Superior temporal gyrus (tissue), 1 donor: ENCODE measurements around the gene SYNJ2.
"Not testable (repeated sequence)": the region's sequence is repeated elsewhere in the genome, so short reads cannot be mapped to it uniquely, and the experiment has no call there.

Experiments
- DNase-seq: peaks from one replicate; pipeline ENCODE4 v3.0.0-alpha.2; 2016; ENCODE audit errors: extremely low spot score

Gene SYNJ2, protein sequence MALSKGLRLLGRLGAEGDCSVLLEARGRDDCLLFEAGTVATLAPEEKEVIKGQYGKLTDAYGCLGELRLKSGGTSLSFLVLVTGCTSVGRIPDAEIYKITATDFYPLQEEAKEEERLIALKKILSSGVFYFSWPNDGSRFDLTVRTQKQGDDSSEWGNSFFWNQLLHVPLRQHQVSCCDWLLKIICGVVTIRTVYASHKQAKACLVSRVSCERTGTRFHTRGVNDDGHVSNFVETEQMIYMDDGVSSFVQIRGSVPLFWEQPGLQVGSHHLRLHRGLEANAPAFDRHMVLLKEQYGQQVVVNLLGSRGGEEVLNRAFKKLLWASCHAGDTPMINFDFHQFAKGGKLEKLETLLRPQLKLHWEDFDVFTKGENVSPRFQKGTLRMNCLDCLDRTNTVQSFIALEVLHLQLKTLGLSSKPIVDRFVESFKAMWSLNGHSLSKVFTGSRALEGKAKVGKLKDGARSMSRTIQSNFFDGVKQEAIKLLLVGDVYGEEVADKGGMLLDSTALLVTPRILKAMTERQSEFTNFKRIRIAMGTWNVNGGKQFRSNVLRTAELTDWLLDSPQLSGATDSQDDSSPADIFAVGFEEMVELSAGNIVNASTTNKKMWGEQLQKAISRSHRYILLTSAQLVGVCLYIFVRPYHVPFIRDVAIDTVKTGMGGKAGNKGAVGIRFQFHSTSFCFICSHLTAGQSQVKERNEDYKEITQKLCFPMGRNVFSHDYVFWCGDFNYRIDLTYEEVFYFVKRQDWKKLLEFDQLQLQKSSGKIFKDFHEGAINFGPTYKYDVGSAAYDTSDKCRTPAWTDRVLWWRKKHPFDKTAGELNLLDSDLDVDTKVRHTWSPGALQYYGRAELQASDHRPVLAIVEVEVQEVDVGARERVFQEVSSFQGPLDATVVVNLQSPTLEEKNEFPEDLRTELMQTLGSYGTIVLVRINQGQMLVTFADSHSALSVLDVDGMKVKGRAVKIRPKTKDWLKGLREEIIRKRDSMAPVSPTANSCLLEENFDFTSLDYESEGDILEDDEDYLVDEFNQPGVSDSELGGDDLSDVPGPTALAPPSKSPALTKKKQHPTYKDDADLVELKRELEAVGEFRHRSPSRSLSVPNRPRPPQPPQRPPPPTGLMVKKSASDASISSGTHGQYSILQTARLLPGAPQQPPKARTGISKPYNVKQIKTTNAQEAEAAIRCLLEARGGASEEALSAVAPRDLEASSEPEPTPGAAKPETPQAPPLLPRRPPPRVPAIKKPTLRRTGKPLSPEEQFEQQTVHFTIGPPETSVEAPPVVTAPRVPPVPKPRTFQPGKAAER (N-terminal part only)

DNA sequence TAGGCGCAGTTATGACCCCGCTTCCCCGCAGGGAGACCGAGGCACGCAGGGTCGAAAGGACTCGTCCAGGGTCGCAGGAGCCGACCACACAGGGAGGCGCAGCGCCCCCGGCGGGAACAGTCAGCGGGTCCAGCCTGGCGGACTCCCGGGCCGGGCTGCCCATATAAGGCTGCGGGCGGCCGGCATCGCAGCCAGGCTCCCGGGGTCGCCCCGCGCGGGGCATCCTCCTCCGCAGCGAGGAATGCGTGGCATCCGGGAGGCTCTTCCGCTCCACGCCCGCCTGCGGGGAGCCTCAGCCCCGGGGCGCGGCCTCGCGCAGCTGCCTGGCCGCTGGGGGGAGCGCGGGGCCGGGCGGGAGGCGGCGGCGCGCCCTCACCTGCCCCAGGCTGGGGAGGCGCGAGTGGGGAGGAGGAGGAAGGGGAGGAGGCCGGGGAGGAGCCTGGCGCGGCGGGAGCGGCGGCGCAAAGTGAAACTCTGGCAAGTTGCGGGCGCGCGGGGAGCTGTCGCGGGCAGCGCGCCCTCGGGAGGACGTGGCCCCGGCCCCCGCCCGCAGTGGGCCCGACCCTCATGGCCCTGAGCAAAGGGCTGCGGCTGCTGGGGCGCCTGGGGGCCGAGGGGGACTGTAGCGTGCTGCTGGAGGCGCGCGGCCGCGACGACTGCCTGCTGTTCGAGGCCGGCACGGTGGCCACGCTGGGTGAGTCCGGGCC, at the start of gene SYNJ2:
SYNJ2 (plus strand) TSS at position 469 of the 707 bp plus-strand sequence; CDS start at position 568, 99 bp downstream.
- peak; percentile 51 for DNase-seq

DNA sequence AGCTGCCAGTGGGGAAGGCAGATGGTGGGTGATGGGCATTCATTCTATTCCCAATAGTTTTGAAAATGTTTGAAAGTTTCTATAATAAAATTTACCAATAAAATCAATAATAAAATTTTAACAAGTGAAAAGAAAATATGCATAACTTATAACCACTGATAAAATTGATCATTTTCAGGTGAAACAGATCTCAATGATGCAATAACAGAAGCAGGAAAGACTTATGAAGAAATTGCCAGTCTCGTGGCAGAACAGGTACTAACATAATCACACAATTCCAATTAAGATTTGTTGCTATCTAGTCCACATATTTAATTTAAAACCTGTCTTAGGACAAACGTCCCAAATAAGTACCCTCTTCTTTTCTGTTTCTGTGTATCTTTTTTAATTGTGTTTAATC, 45.9 kb upstream of the SYNJ2 start:
- no peak for DNase-seq

DNA sequence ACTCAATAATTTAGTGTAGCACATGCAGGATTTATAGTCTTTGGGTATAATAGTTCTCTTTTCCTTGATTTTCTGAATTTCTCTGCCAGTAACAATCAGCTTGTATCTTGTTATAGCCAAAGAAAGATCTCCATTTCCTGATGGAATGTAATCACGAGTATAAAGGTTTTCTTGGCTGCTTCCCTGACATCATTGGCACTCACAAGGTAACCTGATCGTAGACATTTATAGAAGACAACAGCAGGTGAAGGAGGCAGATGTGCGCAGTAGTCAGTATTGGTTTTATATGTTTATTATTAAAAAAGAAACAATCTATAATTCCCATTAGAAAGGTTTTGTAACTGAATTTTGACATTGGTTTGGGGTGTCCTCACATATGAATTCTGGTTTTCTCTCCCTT, 44.3 kb upstream of the SYNJ2 start:
- DNase-seq: no peak

DNA sequence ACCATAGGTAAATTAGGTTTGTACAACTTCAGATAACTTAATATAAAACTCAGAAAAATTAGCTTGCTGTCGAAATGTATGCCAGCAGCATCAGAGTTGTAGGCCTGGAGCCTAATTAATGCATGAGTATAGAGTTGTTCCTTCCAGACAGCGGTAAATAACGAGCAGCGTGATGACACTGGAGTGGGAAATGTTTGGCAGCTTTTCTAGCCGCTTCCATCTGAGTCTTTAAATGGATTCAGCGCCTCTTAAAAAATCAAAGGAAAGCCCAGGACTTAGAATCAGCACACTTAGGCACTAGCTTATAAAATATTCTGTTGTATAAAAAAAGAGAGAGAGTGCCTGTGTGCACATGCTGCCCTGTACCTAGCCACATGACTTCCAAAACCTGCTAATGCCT, 43.7 kb upstream of the SYNJ2 start:
- peak; percentile 31 for DNase-seq

DNA sequence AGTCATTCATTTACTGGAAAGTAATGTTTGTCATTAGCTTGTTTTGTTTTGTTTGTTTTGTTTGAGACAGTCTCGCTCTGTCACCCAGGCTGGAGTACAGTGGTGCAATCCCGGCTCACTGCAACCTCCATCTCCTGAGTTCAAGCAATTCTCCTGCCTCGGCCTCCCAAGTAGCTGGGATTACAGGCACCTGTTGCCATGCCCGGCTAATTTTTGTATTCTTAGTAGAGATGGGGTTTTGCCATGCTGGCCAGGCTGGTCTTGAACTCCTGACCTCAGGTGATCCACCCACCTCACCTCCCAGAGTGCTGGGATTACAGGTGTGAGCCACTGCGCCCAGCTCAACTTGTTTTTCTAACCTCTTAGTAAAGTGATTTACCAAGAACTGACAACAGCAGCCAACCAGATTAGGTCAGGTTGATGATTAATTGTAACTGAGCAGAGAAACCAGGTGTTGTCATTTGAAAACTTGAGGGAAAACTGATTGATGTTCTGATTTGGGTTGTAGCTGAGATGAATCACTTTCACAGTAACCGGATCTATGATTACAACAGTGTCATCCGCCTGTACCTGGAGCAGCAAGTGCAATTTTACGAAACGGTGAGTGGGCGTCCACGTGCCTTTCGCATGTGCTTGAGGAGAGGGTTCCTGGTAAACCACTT, 41.2 kb upstream of the SYNJ2 start:
- DNase-seq: peak; percentile 58

DNA sequence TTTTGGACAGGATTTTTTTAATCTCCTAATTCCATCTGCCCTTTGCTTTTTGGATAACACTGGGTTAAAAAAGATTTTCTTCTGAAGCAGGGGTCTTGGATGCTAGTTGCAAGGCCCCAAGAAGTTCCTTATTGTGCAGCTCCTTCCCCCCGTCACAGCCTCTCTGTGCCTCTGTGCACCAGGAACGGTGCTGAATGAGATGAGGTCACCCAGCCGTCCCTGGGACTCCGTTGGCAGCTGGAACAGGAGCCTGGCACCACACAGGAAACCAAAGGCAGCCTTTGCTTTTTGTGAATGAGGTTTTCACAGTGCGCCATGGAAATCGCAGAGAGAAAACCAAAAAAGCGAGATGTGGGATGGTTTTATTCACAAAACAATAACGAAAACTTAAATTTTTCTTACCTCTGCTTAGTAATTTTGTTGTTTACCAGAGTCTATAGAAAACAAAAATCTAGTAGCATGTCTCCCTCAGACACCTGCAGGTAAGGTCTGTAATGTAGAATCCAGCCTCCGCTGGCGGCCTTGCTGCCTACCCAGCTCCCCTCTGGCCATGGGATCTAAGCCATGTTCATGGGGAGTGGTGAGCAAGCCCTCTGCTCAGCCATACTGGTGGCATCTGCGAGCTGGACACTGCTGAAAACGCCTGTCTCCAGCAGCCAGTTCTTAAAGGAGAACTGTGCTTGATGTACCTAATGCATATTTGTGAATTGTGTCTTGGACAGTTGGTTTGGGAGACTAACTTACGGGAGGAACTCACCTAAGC, 40.4 kb upstream of the SYNJ2 start:
- peak; percentile 93 for DNase-seq

DNA sequence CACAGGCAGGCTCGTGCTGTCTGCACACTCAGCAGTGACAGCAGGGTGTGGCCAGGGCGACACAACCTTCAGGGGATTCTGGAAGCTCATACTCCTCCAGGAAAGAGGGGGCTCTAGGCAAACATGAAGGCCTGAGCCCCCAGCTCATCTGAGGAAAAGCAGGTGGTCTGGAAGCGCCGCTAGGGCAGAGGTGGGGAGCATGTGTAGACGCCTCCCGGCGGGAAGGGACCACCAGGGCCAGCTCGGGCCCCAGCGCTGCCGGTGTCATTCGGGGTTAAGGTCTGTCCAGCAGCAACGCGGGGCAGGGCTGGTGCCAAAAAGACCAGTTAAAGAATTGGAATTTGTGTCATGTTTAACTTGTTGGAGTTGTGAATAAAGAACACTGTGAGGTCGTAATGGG, 39.3 kb upstream of the SYNJ2 start:
- DNase-seq: no peak

DNA sequence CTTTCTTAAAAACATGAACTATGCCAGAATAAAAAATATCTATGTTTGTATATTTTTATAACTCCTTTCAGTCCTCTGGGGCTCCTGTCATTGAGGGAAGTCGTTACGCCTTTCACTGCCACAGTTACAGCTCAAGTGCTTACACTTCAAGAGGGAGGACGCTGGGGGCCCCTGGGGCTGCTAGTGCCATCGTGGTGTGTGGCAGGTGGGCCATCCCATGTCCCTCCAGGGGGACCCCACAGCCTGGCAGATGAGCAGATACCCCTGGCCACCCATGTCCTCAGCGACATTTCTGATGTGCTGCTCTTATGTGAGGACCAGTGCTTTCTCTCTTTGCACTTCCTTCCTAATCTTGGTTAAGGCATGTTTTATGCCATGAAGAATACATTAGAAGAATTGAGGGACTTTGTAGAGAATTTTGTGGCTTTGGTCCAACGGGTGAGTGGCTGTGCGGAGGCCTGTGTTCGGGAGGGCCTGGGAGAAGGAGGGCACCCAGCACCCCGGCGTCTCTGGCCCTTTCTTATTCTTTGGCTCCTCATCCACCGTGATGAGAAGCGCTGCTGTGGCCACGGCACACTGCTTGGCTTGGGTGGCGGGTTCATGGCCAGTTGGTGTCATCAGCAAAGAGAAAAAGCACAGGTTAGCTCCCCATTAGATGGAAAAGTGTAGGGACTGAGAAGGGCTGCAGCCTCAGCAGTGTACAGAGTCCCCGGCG, 38.3 kb upstream of the SYNJ2 start:
- DNase-seq: no peak

DNA sequence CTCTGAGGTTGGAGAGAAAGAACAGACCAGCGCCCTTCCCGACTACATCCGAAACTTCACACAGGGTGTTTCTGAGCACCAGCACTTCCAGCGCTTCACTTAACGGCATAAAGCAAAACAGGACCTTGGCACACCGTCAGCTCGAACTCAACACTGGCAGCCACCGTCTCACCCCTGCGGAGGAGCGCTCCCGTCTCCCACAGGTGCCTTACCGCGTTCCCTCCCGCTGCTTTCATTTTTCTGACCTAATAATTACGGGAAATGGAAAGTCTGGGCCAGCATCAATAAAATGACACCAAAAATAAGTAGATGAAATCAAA, 37.7 kb upstream of the SYNJ2 start:
- DNase-seq: no peak

DNA sequence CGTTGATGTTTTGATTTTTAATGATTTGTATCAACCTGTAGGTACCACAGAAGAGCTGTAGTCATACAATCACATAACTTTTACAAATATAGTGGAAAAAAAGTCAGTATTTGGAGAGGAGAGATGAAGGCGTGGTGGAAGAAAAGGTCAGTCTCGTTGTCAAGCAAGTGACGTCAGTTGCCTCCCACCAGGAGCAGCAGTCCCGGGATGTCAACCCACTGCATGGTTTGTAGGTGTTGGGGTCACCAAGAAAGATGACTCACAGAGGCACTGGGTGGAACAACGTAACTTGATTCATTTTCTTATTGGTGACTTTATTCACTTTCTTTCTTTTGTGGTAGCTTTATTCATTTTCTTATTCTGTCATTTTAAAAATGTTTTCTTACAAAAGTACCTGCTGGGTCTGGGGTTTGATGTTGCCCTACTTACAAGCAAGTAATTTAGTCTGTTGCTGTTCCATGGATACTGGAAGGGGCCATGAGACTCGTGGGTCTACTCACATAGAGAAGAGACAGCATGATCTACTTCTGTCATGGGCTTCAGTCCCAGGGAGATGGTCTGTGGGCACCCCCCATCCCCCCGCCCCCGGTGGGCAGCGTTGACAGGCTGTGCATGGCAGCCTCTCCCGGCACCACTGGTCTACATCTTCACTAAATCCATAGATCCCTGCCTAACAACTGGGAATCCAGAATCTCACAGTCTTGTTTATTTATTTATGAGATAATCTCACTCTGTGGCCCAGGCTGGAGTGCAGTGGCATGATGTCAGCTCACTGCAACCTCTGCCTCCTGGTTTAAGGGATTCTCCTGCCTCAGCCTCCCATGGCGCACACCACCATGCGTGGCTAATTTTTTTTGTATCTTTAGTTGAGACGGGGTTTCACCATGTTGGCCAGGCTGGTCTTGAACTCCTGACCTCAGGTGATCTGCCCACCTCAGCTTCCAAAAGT, 36.4 kb upstream of the SYNJ2 start:
- no peak for DNase-seq

DNA sequence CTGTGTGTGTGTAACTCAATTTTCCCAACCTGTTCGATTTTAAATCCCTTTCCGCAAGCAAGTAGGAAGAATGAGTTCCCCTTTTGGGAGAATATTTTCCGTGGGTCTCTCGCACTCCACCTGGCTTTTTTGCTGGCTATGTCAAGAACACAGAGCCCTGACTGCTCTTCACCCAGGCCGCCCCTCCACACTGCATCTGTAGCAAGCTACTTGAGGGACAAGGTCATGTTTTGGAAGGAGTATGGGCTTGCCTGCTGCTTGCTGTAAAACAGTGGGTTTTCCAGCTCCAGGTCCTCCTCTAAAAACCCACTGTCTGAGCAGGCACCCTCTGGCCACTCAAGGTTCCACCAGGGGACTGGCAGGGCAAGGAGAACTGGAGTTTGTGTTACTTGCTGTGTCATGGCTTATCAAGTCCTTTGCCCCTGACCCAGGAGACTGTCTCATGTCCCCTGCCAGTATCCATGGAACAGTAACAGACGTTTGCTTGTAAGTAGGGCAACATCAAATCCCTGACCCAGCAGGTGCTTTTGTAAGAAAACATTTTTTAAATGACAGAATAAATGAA, 35.5 kb upstream of the SYNJ2 start:
- no peak for DNase-seq

DNA sequence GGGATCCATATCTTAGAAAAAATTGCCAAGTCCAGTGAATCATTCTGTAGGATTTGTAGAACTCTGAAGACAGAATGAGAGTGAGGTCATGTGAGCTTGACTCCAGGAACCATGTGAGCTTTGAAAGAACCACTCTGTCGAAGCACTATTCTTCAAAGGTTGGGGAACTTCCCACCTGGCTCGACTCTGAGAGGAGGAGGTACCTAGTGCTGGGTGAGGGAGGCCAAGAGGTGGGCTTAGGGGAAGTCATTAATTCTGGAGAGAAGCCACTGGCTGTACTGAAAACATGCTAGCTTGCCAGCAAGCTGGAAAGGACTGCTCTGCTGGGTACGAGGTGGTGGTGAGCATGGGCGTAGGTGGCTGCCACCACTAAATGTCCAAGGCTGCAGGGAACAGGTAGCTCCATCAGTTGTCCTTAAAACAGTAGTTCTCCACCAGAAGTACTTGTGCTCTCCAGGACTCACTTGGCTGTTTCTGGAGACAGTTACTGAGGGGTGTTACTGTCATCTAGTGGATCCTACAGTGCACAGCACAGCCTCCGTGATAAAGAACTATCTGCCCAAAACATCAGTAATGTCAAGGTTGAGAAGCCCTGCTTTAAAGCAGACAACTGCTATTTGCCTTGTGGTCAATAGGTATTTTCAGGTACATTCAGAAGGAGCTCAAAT, 34.7 kb upstream of the SYNJ2 start:
- DNase-seq: peak; percentile 82

DNA sequence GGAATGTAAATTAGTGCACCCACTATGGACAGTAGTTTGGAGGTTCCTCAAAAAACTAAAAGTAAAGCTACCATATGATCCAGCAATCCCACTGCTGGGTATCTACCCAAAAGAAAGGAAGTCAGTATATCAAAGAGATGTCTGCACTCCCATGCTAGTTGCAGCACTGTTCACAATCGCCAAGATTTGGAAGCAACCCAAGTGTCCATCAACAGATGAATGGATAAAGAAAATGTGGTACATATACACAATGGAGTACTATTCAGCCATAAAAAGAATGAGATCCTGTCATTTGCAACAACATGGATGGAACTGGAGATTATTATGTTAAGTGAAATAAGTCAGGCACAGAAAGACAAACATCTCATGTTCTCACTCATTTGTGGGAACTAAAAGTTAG, 30.8 kb upstream of the SYNJ2 start:
- DNase-seq: not testable (repeated sequence)

DNA sequence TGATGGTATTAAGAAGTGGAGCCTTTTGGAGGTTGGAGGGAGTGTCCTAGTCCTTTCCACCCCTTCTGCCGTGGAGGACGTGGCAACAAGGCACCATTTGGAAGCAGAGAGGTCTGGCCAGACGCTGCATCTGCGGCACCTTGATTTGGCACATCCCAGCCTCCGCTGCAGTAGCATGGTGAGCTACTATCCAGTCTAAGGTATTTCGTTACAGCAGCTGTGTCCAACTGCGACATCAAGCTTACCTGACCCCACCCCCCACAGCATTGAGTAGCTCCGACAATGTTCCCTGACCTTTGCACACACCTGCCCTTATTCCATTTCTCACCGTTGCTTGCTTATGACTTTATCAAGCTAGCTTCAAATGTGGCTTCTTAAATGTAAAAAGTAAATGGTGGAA, 29.8 kb upstream of the SYNJ2 start:
- DNase-seq: no peak

DNA sequence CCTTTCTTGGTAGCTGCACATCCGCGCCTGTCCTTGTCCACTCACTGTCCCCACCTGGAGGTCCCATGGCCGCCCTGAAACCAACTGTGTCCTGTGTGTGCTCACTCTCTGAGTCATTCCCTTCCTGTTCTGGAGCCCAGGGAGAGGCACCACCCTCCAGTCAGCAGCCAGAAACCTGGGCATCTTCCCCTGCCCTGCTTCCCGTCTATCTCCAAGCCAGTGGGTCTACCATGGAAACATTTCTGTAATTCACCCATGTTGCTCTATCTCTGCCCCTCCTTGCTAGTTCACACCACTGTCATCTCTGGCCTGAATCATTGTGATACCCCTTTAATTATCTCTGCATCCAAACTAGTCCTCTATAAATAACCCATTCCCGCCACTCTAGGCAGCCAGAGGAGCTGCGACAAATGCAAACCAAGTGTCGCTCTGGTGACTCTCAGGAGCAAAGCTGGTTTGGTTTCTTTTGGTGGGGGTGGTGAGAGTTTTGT, 28.8 kb upstream of the SYNJ2 start:
- DNase-seq: no peak

DNA sequence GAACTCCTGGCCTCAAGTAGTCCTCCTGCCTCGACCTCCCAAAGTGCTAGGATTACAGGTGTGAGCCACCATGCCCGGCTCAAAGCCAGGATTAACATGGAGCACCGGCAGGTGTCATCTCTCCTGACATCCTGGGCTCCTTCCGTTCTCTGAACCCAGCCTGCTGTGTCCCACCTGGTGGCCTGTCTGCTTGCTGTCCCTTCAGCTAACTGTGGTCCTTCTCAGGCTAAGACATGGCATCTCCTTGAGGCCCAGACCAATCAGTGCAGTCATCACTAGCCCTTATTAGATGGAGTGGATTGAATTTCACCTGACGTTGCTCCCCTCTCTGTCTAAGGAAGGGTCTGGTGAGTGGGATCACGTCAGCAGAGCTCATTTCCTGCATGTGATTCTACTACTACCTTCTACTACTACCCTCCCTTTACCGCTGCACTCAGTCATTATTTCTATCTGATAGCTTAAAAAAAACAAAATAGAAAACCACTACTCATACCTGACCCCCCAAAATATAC, 28.0 kb upstream of the SYNJ2 start:
- DNase-seq: no peak
